ENCODE data around the gene POMZP3.
"Not testable (repeated sequence)": the region's sequence is repeated elsewhere in the genome, so short reads cannot be mapped to it uniquely, and the experiment has no call there.

Gene POMZP3

DNA sequence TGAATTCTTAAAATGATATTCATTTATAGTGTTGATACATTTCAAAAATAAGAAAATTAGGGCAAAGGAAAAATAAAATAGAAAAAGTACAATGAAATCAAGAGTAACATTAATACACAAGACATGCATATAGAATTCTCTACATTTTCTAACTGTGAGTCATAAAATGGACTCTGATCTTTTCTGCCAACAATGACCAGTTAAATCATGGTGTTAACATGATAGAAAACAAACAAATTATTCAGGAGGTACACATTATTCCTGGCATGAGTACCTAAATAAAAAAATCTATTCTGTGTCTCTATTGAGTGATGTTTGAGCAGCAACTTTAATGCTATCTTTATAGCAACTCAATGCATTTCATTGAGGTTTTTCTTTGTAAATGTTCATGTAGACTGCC is 58.3 kb downstream of the POMZP3 start:
- H3K4me3 ChIP-seq (ENCODE audit: low read depth, low read length); H3K9ac ChIP-seq; H3K27ac ChIP-seq; H3K9me3 ChIP-seq (ENCODE audit: control insufficient read depth, low read length); H3K36me3 ChIP-seq (ENCODE audit: control insufficient read depth, insufficient read depth, low read length); H2AFZ ChIP-seq; H3K27me3 ChIP-seq (ENCODE audit: control insufficient read depth, insufficient read depth, low read length); H3K4me2 ChIP-seq (ENCODE audit: low read length); H3K4me1 ChIP-seq: not testable (repeated sequence)
- peaks cover 15% of the 10 kb centered on the region for H3K79me2 ChIP-seq

DNA sequence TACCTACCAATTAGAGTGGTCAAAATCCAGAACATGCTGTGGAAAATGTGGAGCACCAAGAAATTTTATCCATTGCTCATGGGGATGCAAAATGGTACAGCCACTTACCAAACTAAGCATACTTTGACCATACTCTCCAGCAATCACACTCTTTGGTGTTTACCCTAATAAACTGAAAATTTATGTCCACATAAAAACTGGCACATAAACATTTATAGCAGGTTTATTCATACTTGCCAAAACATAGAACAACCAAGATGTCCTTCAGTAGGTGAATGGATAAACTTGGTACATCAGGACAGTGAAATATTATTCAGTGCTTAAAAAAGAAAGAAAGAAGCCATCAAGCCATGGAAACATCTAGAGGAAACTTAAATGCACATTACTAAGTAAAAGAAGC is 59.3 kb downstream of the POMZP3 start:
- not testable (repeated sequence) for H3K4me2 ChIP-seq (ENCODE audit: low read length); H3K4me1 ChIP-seq; H3K9me3 ChIP-seq (ENCODE audit: control insufficient read depth, low read length); H3K36me3 ChIP-seq (ENCODE audit: control insufficient read depth, insufficient read depth, low read length); H3K27me3 ChIP-seq (ENCODE audit: control insufficient read depth, insufficient read depth, low read length); H3K4me3 ChIP-seq (ENCODE audit: low read depth, low read length); H3K27ac ChIP-seq; H3K9ac ChIP-seq; H2AFZ ChIP-seq
- H3K79me2 ChIP-seq = peaks cover 17% of the 10 kb centered on the region

DNA sequence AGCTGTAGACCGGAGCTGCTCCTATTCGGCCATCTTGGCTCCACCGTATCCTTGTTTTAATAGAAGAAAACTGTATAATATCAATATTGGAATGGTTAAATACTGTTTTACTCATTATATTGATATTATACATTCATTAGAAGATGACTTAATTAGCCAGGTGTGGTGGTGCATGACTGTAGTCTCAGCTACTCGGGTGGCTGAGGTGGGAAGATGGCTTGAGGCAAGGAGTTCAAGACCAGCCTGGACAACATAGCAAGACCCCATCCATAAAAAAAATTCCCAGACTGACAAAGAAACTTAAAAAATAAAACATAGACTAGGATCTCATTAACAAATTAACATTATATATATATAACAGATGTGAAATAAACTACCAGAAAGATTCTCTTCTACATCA is 59.8 kb downstream of the POMZP3 start:
- H3K9me3 ChIP-seq (ENCODE audit: control insufficient read depth, low read length); H3K27ac ChIP-seq; H3K4me3 ChIP-seq (ENCODE audit: low read depth, low read length); H2AFZ ChIP-seq; H3K36me3 ChIP-seq (ENCODE audit: control insufficient read depth, insufficient read depth, low read length); H3K27me3 ChIP-seq (ENCODE audit: control insufficient read depth, insufficient read depth, low read length); H3K4me1 ChIP-seq; H3K9ac ChIP-seq; H3K4me2 ChIP-seq (ENCODE audit: low read length): not testable (repeated sequence)
- peaks cover 19% of the 10 kb centered on the region for H3K79me2 ChIP-seq

DNA sequence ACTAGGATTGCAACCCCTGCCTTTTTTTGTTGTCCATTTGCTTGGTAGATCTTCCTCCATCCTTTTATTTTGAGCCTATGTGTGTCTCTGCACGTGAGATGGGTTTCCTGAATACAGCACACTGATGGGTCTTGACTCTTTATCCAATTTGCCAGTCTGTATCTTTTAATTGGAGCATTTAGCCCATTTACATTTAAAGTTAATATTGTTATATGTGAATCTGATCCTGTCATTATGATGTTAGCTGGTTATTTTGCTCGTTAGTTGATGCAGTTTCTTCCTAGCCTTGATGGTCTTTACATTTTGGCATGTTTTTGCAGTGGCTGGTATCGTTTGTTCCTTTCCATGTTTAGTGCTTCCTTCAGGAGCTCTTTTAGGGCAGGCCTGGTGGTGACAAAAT is 62.1 kb downstream of the POMZP3 start:
- H3K9me3 ChIP-seq (ENCODE audit: control insufficient read depth, low read length); H3K9ac ChIP-seq; H3K4me2 ChIP-seq (ENCODE audit: low read length); H3K36me3 ChIP-seq (ENCODE audit: control insufficient read depth, insufficient read depth, low read length); H3K27me3 ChIP-seq (ENCODE audit: control insufficient read depth, insufficient read depth, low read length); H3K4me1 ChIP-seq; H3K4me3 ChIP-seq (ENCODE audit: low read depth, low read length); H2AFZ ChIP-seq; H3K27ac ChIP-seq: not testable (repeated sequence)
- H3K79me2 ChIP-seq = peaks cover 28% of the 10 kb centered on the region

DNA sequence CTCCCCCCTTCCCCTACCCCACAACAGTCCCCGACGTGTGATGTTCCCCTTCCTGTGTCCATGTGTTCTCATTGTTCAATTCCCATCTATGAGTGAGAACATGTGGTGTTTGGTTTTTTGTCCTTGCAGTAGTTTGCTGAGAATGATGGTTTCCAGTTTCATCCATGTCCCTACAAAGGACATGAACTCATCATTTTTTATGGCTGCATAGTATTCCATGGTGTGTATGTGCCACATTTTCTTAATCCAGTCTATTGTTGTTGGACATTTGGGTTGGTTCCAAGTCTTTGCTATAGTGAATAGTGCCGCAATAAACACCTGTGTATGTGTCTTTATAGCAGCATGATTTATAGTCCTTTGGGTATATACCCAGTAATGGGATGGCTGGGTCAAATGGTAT is 65.7 kb downstream of the POMZP3 start:
- not testable (repeated sequence) for H3K27me3 ChIP-seq (ENCODE audit: control insufficient read depth, insufficient read depth, low read length); H3K36me3 ChIP-seq (ENCODE audit: control insufficient read depth, insufficient read depth, low read length); H3K4me3 ChIP-seq (ENCODE audit: low read depth, low read length); H3K4me1 ChIP-seq; H2AFZ ChIP-seq; H3K9me3 ChIP-seq (ENCODE audit: control insufficient read depth, low read length); H3K27ac ChIP-seq; H3K9ac ChIP-seq; H3K4me2 ChIP-seq (ENCODE audit: low read length)
- H3K79me2 ChIP-seq = peaks cover 23% of the 10 kb centered on the region

DNA sequence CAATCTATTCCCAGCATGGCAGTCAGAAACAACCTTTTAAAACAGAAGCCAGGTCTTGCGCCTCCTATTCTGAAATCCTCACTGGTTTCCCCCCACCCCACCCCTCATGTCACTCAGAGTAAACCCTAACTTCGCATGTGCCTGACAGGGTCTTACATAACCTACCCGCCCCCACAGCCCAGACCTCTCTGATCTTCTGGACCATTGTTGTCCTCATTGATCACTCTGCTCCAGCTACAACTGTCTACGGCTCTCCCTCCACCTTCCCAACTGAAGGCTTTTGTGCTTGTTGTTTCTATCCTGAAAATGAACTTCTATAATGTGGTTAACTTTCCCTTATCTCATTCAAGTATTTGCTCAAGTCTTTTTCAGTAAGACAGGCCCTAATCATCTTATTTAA is 66.9 kb downstream of the POMZP3 start:
- H3K27me3 ChIP-seq (ENCODE audit: control insufficient read depth, insufficient read depth, low read length); H3K4me3 ChIP-seq (ENCODE audit: low read depth, low read length); H3K9me3 ChIP-seq (ENCODE audit: control insufficient read depth, low read length); H3K27ac ChIP-seq; H3K4me1 ChIP-seq; H3K9ac ChIP-seq; H2AFZ ChIP-seq; H3K4me2 ChIP-seq (ENCODE audit: low read length); H3K36me3 ChIP-seq (ENCODE audit: control insufficient read depth, insufficient read depth, low read length): not testable (repeated sequence)
- H3K79me2 ChIP-seq = peaks cover 20% of the 10 kb centered on the region

All from parathyroid adenoma (tissue), 2 donors.